GM23338 (cell line): ENCODE results near the gene C1QTNF1. TPM values are rescaled to one million over a fixed set of nuclear protein-coding genes. Genes with fewer than 3 reads are reported as not detected.

ENCODE experiments used
- ATAC-seq: fragments of 200-7000 bp; cut with Tn5 transposase; 3 replicates; pipeline ENCODE4 v1.9.1; 2020
- DNase-seq: peaks from one replicate; pipeline ENCODE4 v3.0.0-alpha.2; 2015; ENCODE audit warnings: low spot score
- H2AFZ ChIP-seq: fragments of 200-600 bp; sonication (generic); 2 replicates; pipeline ENCODE4 v1.8.0; 2016; ENCODE audit warnings: antibody characterized with exemption, mild to moderate bottlenecking, moderate library complexity
- H3F3A ChIP-seq: fragments of 200-600 bp; sonication (generic); replicated peaks from 2 replicates; pipeline ENCODE4 v1.8.0; 2017; ENCODE audit warnings: antibody characterized with exemption, mixed run types, low read depth
- H3K27ac ChIP-seq: fragments of 200-600 bp; sonication (generic); 2 replicates; pipeline ENCODE4 v1.6.1; 2016; ENCODE audit warnings: low read depth
- H3K27me3 ChIP-seq: fragments of 200-600 bp; sonication (generic); 2 replicates; pipeline ENCODE4 v1.8.0; 2016; ENCODE audit warnings: mild to moderate bottlenecking, mixed run types, moderate library complexity; ENCODE audit not compliant: insufficient read depth
- H3K36me3 ChIP-seq: fragments of 200-600 bp; sonication (generic); 2 replicates; pipeline ENCODE4 v1.8.0; 2016; ENCODE audit warnings: mild to moderate bottlenecking; ENCODE audit not compliant: insufficient read depth
- H3K4me1 ChIP-seq: fragments of 200-600 bp; sonication (generic); 2 replicates; pipeline ENCODE4 v1.8.0; 2016; ENCODE audit warnings: mild to moderate bottlenecking, moderate library complexity; ENCODE audit not compliant: insufficient read depth
- H3K4me2 ChIP-seq: fragments of 200-600 bp; sonication (generic); 2 replicates; pipeline ENCODE4 v1.7.1; 2017; ENCODE audit warnings: mixed run types
- H3K4me3 ChIP-seq: fragments of 200-600 bp; sonication (generic); 2 replicates; pipeline ENCODE4 v1.6.1; 2016; ENCODE audit warnings: mixed run types
- H3K79me2 ChIP-seq: fragments of 200-600 bp; sonication (generic); replicated peaks from 2 replicates; pipeline ENCODE4 v1.8.0; 2017; ENCODE audit warnings: mild to moderate bottlenecking; ENCODE audit not compliant: insufficient read depth
- H3K9me2 ChIP-seq: fragments of 200-600 bp; sonication (generic); 2 replicates; pipeline ENCODE4 v1.8.0; 2017; ENCODE audit not compliant: insufficient read depth
- H4K20me1 ChIP-seq: fragments of 200-600 bp; sonication (generic); replicated peaks from 2 replicates; pipeline ENCODE4 v1.8.0; 2017; ENCODE audit warnings: mild to moderate bottlenecking; ENCODE audit not compliant: insufficient read depth
- H3K27ac Mint-ChIP-seq: 2 replicates; pipeline ENCODE4 v1.8.0; 2020; ENCODE audit warnings: inconsistent platforms, mild to moderate bottlenecking, moderate library complexity, mixed read lengths
- H3K27me3 Mint-ChIP-seq: 3 replicates; pipeline ENCODE4 v1.8.0; 2022; ENCODE audit warnings: low read depth, mild to moderate bottlenecking, moderate library complexity, mixed read lengths, inconsistent platforms; ENCODE audit not compliant: insufficient read depth, poor library complexity
- H3K36me3 Mint-ChIP-seq: 3 replicates; pipeline ENCODE4 v1.8.0; 2021; ENCODE audit warnings: low read depth, mild to moderate bottlenecking, inconsistent platforms, moderate library complexity, mixed read lengths
- H3K4me1 Mint-ChIP-seq: 3 replicates; pipeline ENCODE4 v1.8.0; 2020; ENCODE audit warnings: mild to moderate bottlenecking, inconsistent platforms, mixed read lengths
- H3K4me3 Mint-ChIP-seq: 3 replicates; pipeline ENCODE4 v1.8.0; 2021; ENCODE audit warnings: moderate library complexity, mild to moderate bottlenecking, inconsistent platforms, mixed read lengths
- H3K9me3 Mint-ChIP-seq: 3 replicates; pipeline ENCODE4 v1.8.0; 2020; ENCODE audit warnings: moderate library complexity, mild to moderate bottlenecking, inconsistent platforms, mixed read lengths
- CREB1 ChIP-seq: fragments of 250-450 bp; sonication (Bioruptor Pico); IDR thresholded peaks from 2 replicates; pipeline ENCODE4 v1.5.0; 2020; ENCODE audit warnings: low read depth, mild to moderate bottlenecking, moderate library complexity
- CTCF ChIP-seq, 2 experiments: fragments of 200-600 bp in 1 of 2; sonication (generic) in 1 of 2; conservative IDR thresholded peaks; 2 replicates each; pipeline versions ENCODE4 v1.5.1 to v1.6.1; 2016 to 2017; ENCODE audit warnings: antibody characterized with exemption in 2 of 2, low read depth in 2 of 2, mild to moderate bottlenecking in 2 of 2, moderate library complexity in 1 of 2
- ETS1 ChIP-seq: IDR thresholded peaks from 2 replicates; pipeline ENCODE4 v1.6.1; 2016; ENCODE audit warnings: antibody characterized with exemption
- EZH2 ChIP-seq: fragments of 200-600 bp; sonication (generic); IDR thresholded peaks from one replicate; pipeline ENCODE4 v1.8.0; 2017; ENCODE audit warnings: antibody characterized with exemption, mild to moderate bottlenecking, low read depth; ENCODE audit not compliant: unreplicated experiment
- EZH2phosphoT487 ChIP-seq: fragments of 200-600 bp; sonication (generic); IDR thresholded peaks from one replicate; pipeline ENCODE4 v1.8.1; 2018; ENCODE audit warnings: antibody characterized with exemption; ENCODE audit not compliant: unreplicated experiment
- NANOG ChIP-seq: IDR thresholded peaks from 2 replicates; pipeline ENCODE4 v1.6.1; 2016; ENCODE audit warnings: antibody characterized with exemption, borderline replicate concordance
- POLR2AphosphoS5 ChIP-seq: IDR thresholded peaks from 2 replicates; pipeline ENCODE4 v1.6.1; 2016; ENCODE audit warnings: antibody characterized with exemption, low read depth
- REST ChIP-seq: IDR thresholded peaks from one replicate; pipeline ENCODE4 v1.6.1; 2018; ENCODE audit warnings: antibody characterized with exemption; ENCODE audit not compliant: unreplicated experiment
- STAT1 ChIP-seq: IDR thresholded peaks from one replicate; pipeline ENCODE4 v1.6.1; 2016; ENCODE audit warnings: antibody characterized with exemption; ENCODE audit not compliant: unreplicated experiment
- ZNF114 ChIP-seq: fragments of 250-450 bp; sonication (Bioruptor Pico); IDR thresholded peaks from 2 replicates; pipeline ENCODE4 v1.5.0; 2020; ENCODE audit warnings: mild to moderate bottlenecking, moderate library complexity
- ZNF331 ChIP-seq: fragments of 250-450 bp; sonication (Bioruptor Pico); IDR thresholded peaks from 2 replicates; pipeline ENCODE4 v1.5.0; 2020; ENCODE audit warnings: low read depth, mild to moderate bottlenecking, moderate library complexity
- ZNF462 ChIP-seq: fragments of 250-450 bp; sonication (Bioruptor Pico); IDR thresholded peaks from 2 replicates; pipeline ENCODE4 v1.5.0; 2020; ENCODE audit warnings: mild to moderate bottlenecking, moderate library complexity
- polyA plus RNA-seq: library from polyadenylated mRNA; unstranded; fragments of >200 nt; fragmentation: Nextera tagmentation; extraction: Ambion mirVana; gene quantifications from 2 replicates; pipeline ENCODE4 v1.2.1, GENCODE V29; 2016
- total RNA-seq: library from RNA; depleted of rRNA; stranded (reverse); fragments of >200 nt; shearing (Covaris generic); gene quantifications from 2 replicates; pipeline ENCODE4 v1.2.3, GENCODE V29; 2014

Gene C1QTNF1
- total and polyA plus RNA-seq, 2 experiments from 2014 or later: 1.1 to 1.9 TPM

GRCh38 chr17:79012563-79013134, 11.3 kb upstream of the C1QTNF1 start:
- Histone ChIP-seq H3F3A (no peaks in the 10 kb centered on the region), H3K27ac (no peak overlapping the region), H3K9me2 (no peaks in the 10 kb centered on the region; the same call in 1 of the 2 replicates), H3K27me3 (peaks cover 20% of the 10 kb centered on the region), H2AFZ (no peak overlapping the region), H3K4me2 (no peak overlapping the region), H3K4me3 (no peak overlapping the region), H3K4me1 (peaks cover 5% of the 10 kb centered on the region; the same call in 1 of the 2 replicates), H4K20me1 (peaks cover 8% of the 10 kb centered on the region), H3K36me3 (no peaks in the 10 kb centered on the region), H3K79me2 (no peaks in the 10 kb centered on the region)
- DNase-seq: no peak
- ATAC-seq: no peak
- TF ChIP-seq ETS1 (no peak), REST (no peak), STAT1 (no peak), ZNF462 (no peak), CTCF (conservative IDR thresholded peaks at IDR 0.05; ENCODE audit: low read depth in 2 of 2) (no peak), NANOG (no peak), CREB1 (no peak), ZNF331 (CRISPR knock-in tag) (no peak), EZH2 (no peak), POLR2AphosphoS5 (no peak), EZH2phosphoT487 (no peak), ZNF114 (no peak)
- Mint-ChIP-seq H3K4me3 (no peak overlapping the region), H3K36me3 (peaks cover 17% of the 10 kb centered on the region), H3K27ac (no peak overlapping the region), H3K27me3 (peaks cover 29% of the 10 kb centered on the region), H3K4me1 (peaks cover 13% of the 10 kb centered on the region), H3K9me3 (peaks cover 60% of the 10 kb centered on the region)
